Stimulated activated CD8-positive, alpha-beta memory T cell treated with anti-CD3 and anti-CD28 coated beads, Interleukin-2, amount 100 ng/mL, for 48 hours (primary cell): ENCODE measurements around the gene AGAP1.
"Not testable (repeated sequence)": the region's sequence is repeated elsewhere in the genome, so short reads cannot be mapped to it uniquely, and the experiment has no call there.

Source experiments
- DNase-seq, 2 donors: peaks; one replicate each; pipeline ENCODE4 v3.0.0-alpha.2; 2020; ENCODE audit warnings: low read depth in 2 of 2

AGAP1 gene

DNA sequence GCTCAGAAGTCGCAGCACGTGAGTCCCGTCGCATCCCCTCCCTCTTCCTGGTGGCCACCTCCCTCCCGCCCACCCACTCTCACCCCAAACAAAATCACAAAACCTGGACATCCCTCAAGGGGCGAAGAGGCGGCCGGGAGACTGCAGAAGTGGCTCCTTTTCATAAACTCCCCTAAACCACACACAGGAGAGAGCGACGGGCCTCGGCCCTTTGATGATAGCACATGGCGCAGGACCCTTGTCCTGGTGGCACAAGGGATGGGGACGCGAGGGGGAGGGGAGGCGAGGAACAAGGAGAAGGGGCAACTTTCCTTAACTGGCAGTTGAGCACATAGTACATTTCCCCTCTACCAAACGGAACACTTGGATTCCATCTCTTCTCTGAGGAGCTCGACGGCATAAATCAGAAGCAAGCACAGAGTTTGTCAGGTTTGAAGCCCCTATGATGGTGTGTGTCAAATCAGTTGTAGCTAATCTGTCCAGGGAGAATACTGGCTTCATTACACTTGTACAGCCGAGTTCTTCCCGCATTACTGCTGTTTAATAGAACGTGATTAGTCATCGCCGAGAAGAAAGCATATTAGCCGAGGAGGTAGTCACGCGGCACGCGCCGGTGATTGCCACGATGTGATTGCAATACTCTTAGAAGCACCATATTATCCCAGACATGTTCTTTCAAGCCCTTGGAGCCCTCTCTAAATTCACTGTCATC is 630.5 kb downstream of the AGAP1 start:
- no peak for DNase-seq

DNA sequence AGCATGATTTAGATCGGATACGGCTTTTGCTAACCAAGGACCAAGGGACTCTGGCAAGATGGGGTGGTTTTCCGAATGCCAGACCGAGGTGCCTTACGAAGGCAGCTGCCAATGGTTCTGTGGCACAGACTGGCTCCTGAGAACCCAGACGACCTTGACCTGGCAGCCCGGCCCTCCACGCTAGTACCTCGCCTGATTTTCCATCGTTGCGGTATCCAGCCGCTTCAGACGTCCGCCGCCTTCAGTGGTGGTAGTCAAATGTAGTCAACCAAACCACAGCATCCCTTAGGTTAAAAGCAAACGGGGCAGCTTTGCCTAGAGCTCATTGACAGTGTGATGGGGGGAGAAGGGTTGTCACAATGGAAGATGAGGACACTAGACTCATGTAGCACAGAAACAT is 631.7 kb downstream of the AGAP1 start:
- DNase-seq: no peak

DNA sequence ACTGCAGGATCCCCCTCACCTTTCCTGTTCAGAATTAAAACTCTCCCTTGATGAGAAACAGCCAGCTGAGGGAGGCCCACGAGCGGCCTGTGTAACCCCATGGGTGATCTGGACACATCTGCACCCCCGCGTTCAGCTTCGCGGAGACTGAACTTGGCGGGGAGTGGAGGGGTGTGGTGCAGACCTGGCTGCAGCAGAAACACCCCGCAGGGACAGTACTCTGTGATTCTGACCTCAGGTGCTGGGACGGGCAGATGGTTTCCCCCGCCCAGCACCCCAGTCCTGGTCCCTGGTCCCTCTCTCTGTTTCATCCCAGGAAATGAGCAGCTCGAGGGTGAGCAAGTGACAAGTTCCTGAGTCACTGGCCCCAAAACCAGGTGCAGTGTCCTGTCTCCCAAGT is 633.2 kb downstream of the AGAP1 start:
- DNase-seq: no peak

DNA sequence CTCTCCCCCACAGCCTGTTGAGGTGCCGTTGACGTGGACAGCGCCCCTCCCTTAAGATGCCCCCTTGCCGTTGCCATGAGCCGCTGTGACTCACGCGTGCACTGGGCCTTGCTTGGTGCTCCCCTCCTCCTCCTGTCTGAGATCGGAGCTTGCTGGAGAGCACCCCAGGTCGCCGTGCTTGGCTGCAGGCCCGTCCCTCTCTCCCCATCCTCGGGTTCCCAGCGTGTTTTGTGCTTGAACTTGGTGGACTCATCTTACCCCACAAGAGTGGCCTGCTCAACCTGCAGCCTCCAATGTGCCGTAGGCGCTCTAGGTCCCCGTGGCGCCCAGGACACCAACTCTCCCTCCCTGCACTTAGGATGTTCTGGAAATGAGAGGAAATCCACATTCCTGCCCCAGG is 634.5 kb downstream of the AGAP1 start:
- no peak for DNase-seq

DNA sequence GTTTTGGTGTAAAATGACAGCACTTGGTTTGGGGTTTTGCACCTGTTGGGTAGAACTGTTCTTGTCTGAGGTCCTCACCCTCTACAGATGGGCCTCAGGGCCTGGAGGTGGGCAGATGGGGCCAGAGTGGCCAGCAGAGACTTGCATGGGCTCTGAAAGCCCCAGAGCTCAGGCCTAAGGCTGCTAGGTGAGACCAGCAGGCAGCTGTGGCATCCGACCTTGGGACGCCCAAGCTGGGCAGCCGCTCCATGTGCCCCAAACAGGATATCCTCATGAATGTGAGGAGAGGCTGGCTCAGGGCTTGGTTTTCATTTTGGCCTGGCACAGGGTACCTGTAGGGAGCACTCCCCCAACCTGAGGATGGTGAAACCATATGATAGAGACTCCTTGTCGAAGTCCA is 636.1 kb downstream of the AGAP1 start:
- DNase-seq: no peak

DNA sequence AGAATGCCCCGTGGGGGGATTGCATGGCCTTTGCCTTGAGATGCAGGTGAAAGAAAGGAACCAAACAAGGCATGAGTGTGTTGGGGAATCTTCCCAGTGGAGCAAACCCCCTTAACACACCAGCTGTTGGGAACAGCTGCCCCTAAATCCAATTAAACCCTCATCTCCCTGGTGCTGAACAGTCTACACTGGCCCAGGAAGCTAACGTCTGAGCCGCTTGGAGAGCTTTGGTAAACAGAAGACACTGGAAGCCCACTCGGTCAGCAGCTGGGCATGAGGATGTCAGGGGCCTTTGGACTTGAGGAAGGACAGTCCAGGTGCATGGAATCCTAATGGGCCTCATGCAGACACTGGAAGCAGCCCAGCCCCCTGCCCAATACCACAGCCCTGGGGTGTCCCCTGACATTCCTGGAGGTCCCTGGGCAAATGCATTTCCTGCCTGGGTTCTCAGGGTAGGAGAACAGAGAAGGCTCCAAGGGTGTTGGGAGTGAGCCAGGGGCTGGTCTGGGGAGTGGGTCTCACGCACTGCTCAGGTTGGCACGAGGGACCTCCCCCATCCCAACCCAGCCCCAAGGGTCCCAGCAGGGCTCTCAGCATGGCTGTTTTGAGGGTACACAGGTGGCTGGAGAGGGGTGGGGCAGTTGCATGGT is 636.6 kb downstream of the AGAP1 start:
- no peak for DNase-seq

DNA sequence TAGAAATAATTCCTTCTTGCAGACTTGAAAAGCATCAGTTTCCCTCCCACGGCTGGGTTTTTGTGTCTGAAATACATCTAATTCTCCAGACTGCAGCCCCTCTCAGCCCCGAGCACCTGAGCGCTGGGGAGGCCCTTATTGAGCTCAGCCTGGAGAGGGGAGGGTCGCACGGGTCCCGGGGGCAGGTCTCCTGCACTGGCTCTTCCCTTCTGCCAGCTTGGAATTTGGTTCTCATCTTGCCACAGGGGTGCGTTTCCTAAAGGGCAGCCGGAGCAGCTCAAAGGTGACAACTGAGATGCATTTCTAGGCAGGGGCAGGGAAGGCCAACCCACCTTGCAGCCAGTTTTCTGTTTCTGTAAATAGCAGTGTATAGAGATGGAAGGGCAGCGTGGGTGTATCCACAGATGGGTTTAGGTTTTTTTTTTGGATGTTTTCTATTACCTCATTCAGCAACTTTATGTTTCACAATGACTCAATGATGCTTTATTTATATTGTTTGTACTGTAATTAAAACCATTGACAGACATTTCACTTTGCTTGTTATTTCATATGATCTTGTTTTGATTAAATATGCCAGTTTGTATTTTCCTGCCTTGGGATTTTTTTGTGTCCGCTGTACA is 637.3 kb downstream of the AGAP1 start:
- no peak for DNase-seq

DNA sequence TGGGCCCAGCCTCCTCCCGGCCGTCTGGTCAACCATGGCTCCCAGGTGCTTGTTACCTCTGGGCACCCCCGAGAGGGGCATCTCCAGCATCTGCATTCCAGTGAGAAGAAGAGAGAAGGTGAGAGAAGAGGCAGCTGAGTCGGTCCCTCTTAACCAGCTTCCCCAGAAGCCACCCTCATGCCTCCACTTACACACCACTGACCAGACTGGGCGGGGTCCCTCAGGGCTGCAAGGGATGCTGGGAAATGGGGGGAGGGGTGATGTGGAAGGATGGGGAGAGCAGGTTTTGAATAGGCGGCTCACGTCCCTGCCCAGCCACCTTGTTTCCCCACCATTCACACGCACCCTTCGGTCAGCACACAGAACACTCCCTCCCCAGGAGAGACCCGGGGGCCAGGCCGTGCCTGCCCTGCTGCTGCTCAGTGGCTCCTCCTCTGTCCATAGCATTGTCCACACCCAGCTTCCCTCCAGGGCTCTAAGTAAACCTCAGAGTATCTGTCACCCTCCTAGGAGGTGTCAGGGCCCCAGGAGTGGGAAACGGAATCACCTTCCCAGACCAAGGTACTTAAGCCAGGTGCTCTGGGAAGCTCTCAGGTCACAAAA is 639.7 kb downstream of the AGAP1 start:
- DNase-seq: no peak

DNA sequence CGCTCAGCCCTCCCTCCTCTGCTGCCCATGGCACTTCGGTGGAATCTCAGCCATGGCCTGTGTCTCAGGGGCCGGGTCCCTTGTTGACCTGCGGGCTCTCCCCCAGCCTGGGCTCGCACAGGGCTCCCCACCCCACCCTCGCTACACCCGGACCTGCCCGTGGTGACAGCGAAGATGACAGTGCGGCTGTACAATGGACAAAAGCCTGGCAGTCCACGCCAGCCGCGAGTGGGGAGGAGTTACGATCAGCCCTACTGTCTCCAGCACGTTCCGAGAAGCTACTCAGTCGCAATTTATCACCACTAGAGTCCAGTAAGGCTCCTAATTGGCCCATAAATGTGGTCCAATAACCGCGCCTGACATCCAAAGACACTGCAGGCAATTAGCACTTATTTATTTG is 642.7 kb downstream of the AGAP1 start:
- DNase-seq: no peak

DNA sequence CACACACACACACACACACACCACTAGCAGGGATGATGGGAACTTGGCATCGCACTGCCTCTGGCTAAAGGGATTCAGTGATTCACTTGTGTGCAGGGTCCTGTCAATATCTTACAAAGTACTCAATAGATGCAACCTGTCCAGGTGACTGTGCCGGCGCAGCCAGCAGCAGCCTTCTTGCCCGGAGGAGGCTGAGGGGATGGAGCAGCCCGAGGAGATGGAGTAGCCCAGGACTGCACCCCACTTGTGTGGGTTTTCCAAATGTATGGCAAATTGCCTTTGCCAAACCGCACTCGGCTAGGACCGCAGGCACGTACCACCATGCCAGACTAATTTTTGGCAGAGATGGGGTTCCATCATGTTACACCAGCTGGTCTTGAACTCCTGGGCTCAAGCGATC is 643.2 kb downstream of the AGAP1 start:
- no peak for DNase-seq

DNA sequence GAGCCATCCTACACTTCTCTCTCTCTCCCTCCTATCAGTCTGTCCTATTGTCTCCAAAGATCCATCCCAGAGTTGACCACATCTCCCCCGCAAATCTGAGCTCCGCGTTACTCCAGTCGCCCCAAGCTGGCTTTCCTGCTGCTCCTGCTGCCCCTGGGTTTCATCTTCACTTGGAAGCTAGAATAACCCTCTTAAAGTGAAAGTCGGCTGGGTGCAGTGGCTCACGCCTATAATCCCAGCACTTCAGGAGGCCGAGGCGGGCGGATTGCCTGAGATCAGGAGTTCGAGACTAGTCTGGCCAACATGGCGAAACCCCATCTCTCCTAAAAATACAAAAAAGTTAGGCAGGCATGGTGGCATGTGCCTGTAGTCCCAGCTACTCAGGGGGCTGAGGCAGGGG is 647.8 kb downstream of the AGAP1 start:
- not testable (repeated sequence) for DNase-seq

DNA sequence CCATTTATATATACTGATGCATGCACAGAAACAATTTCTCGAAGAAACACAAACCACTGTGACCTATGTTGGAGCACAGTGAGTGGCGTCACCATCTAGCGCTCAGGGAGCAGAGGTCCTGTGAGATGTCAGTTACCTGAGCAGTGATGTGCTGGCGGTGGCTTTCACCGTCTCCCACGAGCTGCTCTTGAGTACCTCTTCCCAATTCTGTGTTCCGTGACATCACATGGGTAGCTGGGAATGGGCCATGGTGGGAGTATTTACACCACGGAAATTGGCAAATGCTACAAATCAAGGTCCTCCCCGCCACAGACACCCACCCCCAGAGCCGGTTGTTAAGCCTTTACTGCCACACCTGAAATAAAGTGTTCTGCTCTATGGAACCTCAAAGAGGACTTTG is 650.0 kb downstream of the AGAP1 start:
- no peak for DNase-seq

DNA sequence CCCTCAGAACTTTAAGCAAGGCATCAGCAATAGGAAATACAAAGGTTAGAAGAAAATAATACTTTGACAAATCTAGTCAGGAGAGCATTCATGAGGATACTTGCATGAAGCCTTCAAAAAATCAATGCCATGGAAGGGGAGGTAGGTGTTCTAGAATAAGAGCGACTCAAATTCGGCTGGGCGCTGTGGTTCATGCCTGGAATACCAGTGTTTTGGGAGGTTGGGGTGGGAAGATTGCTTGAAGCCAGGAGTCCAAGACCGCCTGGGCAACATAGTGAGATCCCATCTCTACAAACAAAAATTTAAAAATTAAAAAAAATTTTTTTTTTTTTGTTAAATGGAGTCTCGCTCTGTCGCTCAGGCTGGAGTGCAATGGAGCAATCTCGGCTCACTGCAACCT is 652.6 kb downstream of the AGAP1 start:
- DNase-seq: no peak

DNA sequence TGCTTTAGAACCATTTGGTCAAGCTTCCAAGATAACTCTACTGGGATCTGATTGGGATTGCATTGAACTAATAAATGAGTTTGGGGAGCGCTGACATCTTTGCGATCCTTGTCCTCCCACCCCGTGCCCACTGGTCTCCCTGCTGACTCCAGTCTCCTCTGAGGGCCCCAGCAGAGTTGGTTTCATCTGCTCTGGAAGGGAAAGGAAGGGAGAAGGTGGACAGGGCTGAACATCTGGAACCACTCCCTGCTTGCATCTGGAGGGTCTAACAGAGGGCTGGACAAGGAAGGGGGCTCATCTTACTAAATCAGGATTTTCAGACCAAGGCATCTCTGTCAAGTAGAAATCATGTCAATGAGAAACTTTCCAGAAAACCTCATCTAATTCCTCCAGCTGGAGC is 661.6 kb downstream of the AGAP1 start:
- no peak for DNase-seq

DNA sequence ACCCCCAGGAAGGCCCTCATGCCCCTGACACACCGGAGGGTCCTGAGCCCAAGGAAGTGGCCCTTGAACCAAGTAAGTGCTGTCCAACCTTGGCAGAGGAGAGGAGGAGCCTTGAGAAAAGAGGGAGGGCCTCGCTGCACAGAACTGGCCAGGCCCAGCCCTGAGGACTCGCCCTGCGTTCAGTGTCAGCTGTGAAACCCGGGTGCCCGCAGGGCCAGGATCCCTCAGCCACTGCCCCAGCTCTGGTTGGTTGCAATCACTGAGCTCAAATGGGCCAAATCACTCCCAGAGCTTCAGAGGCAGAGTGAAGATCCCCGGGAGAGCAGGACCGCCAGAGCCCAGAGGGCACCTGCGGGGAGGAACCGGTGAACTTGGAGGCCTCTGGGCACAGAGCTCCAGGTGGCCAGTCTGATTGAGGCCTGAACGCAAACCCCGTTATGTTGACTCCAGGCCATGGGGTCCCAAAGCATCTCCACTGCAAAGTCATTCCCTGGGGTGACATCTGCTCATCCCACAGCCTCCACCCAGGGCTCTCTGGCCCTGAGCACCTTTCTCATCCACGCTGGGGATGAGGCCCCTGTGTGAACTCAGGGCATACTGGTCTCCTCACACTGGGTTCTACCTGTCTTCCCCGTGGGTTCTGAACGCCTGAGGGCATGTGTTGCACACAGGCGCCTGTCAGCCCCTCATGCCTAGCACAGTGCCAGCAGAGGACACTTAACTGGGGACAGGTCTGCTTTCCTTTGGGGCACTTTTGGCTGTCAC is 662.4 kb downstream of the AGAP1 start:
- no peak for DNase-seq

DNA sequence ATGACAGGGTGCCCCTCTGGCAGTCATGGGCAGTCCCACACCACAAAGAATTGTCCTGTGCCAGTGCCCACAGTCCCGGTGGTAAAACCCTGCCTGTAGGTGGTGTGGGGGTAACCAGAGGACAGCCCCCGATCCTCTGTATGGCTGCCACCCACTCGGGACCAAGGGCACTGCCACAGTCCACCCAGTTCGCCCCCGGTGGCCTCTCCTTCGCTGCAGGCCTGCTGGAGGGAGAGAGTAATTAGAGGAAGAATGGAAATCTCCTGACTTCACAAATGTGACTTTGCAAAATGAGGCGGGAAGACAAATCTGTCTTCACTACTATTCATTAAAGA is 663.0 kb downstream of the AGAP1 start:
- no peak for DNase-seq

DNA sequence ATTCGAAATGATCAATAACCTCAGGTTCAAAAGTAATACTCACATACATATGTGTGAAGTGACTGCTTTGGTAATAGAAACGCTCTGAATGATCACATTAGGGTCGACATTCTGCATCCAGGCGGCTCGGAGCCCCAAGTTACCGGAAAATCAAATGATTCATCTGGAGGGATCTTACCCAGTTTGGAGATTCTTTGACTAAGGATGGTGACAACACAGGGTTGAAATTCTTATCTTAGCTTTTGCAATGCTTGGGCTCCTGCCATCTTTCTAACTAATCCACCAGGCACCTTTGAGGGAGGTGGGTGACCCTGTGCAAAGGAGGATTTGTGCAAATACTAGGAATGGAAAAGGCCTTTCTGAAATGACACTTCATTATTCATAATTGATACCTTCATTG is 663.5 kb downstream of the AGAP1 start:
- DNase-seq: no peak

DNA sequence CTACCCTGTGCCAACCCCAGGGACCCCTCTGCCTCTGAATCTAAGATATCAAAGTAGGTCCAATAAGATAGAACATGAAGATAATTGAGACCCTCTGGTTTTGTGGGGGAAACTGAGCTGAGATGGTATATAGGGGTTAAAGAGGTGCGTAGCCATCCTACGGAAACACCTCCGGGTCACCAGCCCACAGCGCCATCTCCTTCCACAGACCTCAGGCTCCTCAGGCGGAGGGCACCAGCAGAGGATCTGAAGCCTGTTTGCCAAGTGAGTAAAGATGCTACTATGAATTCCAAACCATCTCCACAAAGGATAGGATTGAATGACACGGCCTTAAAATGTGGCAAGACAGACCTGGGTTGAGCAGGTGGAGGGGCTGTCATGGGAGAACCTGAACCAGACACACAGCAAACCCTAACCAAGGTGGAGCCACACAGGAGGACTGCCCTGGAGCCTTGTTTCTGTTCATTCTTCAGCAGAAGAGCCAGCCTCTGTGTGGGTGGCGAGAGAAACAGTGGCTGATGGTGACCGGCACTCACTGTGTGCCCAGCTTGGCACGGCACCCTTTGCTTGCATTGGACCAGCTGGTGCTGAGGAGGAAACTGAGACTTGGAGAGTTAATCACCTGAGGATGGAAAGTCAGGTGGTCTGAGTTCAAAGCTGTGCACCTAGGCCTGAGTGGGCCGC is 664.1 kb downstream of the AGAP1 start:
- DNase-seq: no peak

DNA sequence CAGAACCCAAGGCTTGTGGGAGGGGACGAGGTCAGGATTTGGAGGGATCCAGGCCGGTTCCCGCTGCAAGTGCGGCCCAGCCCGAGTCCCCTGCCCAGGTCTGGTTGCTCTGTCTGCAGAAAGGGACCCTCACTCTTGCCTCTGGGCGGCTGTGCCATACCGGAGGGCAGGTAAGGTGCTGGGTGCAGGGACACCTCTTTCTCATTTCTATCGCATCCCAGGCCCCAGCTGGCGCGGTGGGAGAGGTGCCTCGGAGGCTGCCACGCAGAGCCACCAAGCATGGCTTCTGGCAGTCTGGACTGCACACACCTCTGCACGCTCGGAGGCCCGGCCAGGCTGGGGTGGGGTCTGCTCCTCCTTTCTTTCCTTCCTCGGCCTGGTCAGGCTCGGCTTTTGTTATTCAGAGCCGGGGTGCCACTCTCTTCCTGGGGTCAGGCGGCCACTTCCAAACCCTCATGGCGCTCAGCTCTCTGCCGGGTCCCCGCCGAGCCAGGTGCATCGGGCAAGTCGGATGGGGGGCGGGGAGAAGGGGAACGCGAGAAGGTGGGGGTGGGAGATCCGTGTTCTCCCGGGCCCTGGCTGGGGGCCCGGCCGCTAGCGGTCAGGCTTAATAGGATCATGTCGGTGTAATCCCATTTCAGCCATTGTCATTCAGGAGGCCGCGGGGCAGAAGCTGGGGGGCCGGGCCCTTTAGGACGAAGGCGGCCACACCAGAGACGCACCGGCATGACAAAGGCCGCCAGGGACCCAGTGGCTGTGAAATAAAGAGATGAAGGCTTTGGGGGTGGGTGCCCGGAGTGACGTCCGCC is 665.3 kb downstream of the AGAP1 start:
- no peak for DNase-seq

DNA sequence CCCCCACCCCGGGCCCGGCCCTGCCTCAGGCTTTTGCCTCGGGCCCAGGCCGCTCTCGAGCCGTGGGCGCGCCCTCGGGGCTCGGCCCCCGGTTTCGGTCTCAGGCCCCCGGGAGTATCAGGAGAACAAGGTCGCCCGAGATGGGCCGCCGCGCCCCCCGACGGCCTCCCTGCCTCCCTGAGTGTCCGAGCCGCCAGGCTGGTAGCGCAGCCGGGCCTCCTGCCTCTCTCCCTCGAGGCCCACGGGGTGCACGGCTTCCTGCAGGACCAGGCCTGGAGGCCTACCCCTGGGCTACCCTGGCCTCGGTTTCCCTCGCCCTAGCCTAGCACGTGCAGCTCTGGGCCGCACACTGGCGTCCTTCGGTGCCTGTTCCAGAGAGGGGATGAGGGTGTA is 665.9 kb downstream of the AGAP1 start:
- no peak for DNase-seq
